CD4-positive, alpha-beta T cell (primary cell): ENCODE data around the gene TSKU. TPM values are rescaled to one million over a fixed set of nuclear protein-coding genes. Genes with fewer than 3 reads are reported as not detected.

Experiments
- ATAC-seq: fragments of 200-7000 bp; cut with Tn5 transposase; one replicate; pipeline ENCODE4 v1.10.0; 2022; ENCODE audit warnings: mild to moderate bottlenecking; ENCODE audit not compliant: poor library complexity
- CTCF ChIA-PET: fragments of 350-600 bp; sonication (Branson Sonifier 250); formaldehyde crosslinking; loops from one replicate; lab custom pipeline; 2021; ENCODE audit warnings: antibody characterized with exemption, inconsistent platforms; lab: Charles Lee
- POLR2A ChIA-PET: fragments of 350-600 bp; sonication (Branson Sonifier 250); formaldehyde crosslinking; loops from one replicate; lab custom pipeline; 2021; ENCODE audit warnings: antibody characterized with exemption, inconsistent platforms; lab: Charles Lee
- DNase-seq, 14 experiments: peaks; one replicate each; pipeline ENCODE4 v3.0.0-alpha.2; 2013 to 2020; ENCODE audit warnings: mixed read lengths in 2 of 14
- H3K27ac ChIP-seq, 2 donors: one replicate each; pipeline versions ENCODE4 v1.5.1 to v1.7.0; 2013; ENCODE audit warnings: low read length in 2 of 2, low read depth in 1 of 2, mild to moderate bottlenecking in 1 of 2
- H3K27me3 ChIP-seq, 2 experiments: 1 replicate in 1 of 2; 2 replicates in 1 of 2; pipeline versions ENCODE4 v1.6.1 to v1.7.0; 2013; ENCODE audit warnings: low read length in 2 of 2, control low read depth in 1 of 2, mild to moderate bottlenecking in 1 of 2, moderate library complexity in 1 of 2; ENCODE audit not compliant: insufficient read depth in 2 of 2, control insufficient read depth in 1 of 2
- H3K36me3 ChIP-seq: one replicate; pipeline ENCODE4 v1.6.1; 2013; ENCODE audit warnings: low read length, control low read depth; ENCODE audit not compliant: insufficient read depth
- H3K4me1 ChIP-seq: one replicate; pipeline ENCODE4 v1.6.1; 2013; ENCODE audit warnings: low read length, control low read depth; ENCODE audit not compliant: insufficient read depth
- H3K4me3 ChIP-seq: one replicate; pipeline ENCODE4 v1.5.1; 2013; ENCODE audit warnings: mild to moderate bottlenecking, low read length, moderate library complexity
- H3K9me3 ChIP-seq, 2 experiments: 1 replicate in 1 of 2; 2 replicates in 1 of 2; pipeline versions ENCODE4 v1.6.1 to v1.7.0; 2013; ENCODE audit warnings: low read length in 2 of 2, mild to moderate bottlenecking in 2 of 2, control low read depth in 1 of 2, moderate library complexity in 1 of 2; ENCODE audit not compliant: control insufficient read depth in 1 of 2, insufficient read depth in 1 of 2
- H3K27ac Mint-ChIP-seq: one replicate; pipeline ENCODE4 v1.8.0; 2020; ENCODE audit warnings: mixed read lengths
- H3K27me3 Mint-ChIP-seq: one replicate; pipeline ENCODE4 v1.8.0; 2021; ENCODE audit warnings: mixed read lengths
- H3K36me3 Mint-ChIP-seq: one replicate; pipeline ENCODE4 v1.8.0; 2021; ENCODE audit warnings: low read depth, mixed read lengths
- H3K4me1 Mint-ChIP-seq: one replicate; pipeline ENCODE4 v1.8.0; 2021; ENCODE audit warnings: low read depth, mixed read lengths
- H3K4me3 Mint-ChIP-seq: one replicate; pipeline ENCODE4 v1.8.0; 2020; ENCODE audit warnings: mild to moderate bottlenecking, mixed read lengths
- H3K9me3 Mint-ChIP-seq: one replicate; pipeline ENCODE4 v1.8.0; 2020; ENCODE audit warnings: mixed read lengths
- CTCF ChIP-seq: fragments of 200-600 bp; IDR thresholded peaks from one replicate; pipeline ENCODE4 v1.8.0; 2022; ENCODE audit warnings: antibody characterized with exemption, mild to moderate bottlenecking
- intact Hi-C, 2 experiments: fragments of 100-400 bp; cut with DNase I in 1 of 2; cut with micrococcal nuclease in 1 of 2; formaldehyde crosslinking; loops; one replicate each; pipeline versions ENCODE4 v1.15.1 to v1.9.0; 2023 to 2025; cut with DNase I, micrococcal nuclease
- total RNA-seq, 174 experiments: library from RNA in 2 of 174; stranded (reverse) in 2 of 174; gene quantifications; one replicate each; pipeline ENCODE4 v1.2.3 and lab custom pipeline; 2021 to 2026

The TSKU gene
- total RNA-seq, 2 experiments from 2014 or later, result 0.06 TPM; not detected in 1

GRCh38 chr11:76745561-76746207, 37.5 kb upstream of the TSKU start:
- CTCF ChIA-PET, result no interaction called here
- DNase-seq, result no peak
- no peak for ATAC-seq
- Histone ChIP-seq H3K36me3 (no peaks in the 10 kb centered on the region), H3K27me3 (no peaks in the 10 kb centered on the region), H3K4me3 (no peak overlapping the region), H3K27ac (no peak overlapping the region), H3K9me3 (no peaks in the 10 kb centered on the region), H3K4me1 (no peaks in the 10 kb centered on the region)
- Mint-ChIP-seq H3K27me3 (no peaks in the 10 kb centered on the region), H3K4me1 (no peaks in the 10 kb centered on the region), H3K9me3 (no peaks in the 10 kb centered on the region), H3K36me3 (no peaks in the 10 kb centered on the region), H3K27ac (no peak overlapping the region), H3K4me3 (no peak overlapping the region)
- POLR2A ChIA-PET, result no interaction called here
- TF ChIP-seq CTCF, result no peak
- intact Hi-C loops, result no loop called here

- no peak overlapping the region for H3K4me3 Mint-ChIP-seq
- H3K9me3 Mint-ChIP-seq, result no peaks in the 10 kb centered on the region
- TF ChIP-seq CTCF, result no peak
- DNase-seq, result no peak
- H3K36me3 Mint-ChIP-seq, result no peaks in the 10 kb centered on the region
- POLR2A ChIA-PET, result interaction anchor here (0.6 kb wide), 1 partner anchor 14 kb away, joined by 3 read pairs; no protein-coding TSS in a partner anchor
- intact Hi-C loops, result no loop called here
- Histone ChIP-seq H3K4me3 (no peak overlapping the region), H3K27me3 (no peaks in the 10 kb centered on the region), H3K9me3 (no peaks in the 10 kb centered on the region), H3K4me1 (no peaks in the 10 kb centered on the region), H3K27ac (no peak overlapping the region), H3K36me3 (no peaks in the 10 kb centered on the region)
- no peak overlapping the region for H3K27ac Mint-ChIP-seq
- no peaks in the 10 kb centered on the region for H3K27me3 Mint-ChIP-seq
- H3K4me1 Mint-ChIP-seq, result no peaks in the 10 kb centered on the region
- CTCF ChIA-PET, result no interaction called here
- ATAC-seq, result no peak
Observed at GRCh38 chr11:76747153-76747914, 35.8 kb upstream of the TSKU start.

- H3K27ac Mint-ChIP-seq, result no peak overlapping the region
Observed at GRCh38 chr11:76747915-76748860, 35.0 kb upstream of the TSKU start.

More at GRCh38 chr11:76747915-76748860, 35.0 kb upstream of the TSKU start:
- intact Hi-C loops, result no loop called here
- CTCF ChIA-PET, result no interaction called here
- DNase-seq (no peak), ATAC-seq (no peak)
- POLR2A ChIA-PET, result no interaction called here
- Mint-ChIP-seq H3K4me1 (no peaks in the 10 kb centered on the region), H3K36me3 (no peaks in the 10 kb centered on the region), H3K27me3 (no peaks in the 10 kb centered on the region), H3K4me3 (no peak overlapping the region), H3K9me3 (no peaks in the 10 kb centered on the region)
- no peak for TF ChIP-seq CTCF
- H3K27ac ChIP-seq, result no peak overlapping the region
- H3K27me3 ChIP-seq, result no peaks in the 10 kb centered on the region
- no peaks in the 10 kb centered on the region for H3K36me3 ChIP-seq
- H3K4me3 ChIP-seq, result no peak overlapping the region
- no peaks in the 10 kb centered on the region for H3K4me1 ChIP-seq
- H3K9me3 ChIP-seq, result no peaks in the 10 kb centered on the region
